ENCODE results near the gene GPC3.
"Not testable (repeated sequence)": the region's sequence is repeated elsewhere in the genome, so short reads cannot be mapped to it uniquely, and the experiment has no call there.

GPC3 gene

DNA sequence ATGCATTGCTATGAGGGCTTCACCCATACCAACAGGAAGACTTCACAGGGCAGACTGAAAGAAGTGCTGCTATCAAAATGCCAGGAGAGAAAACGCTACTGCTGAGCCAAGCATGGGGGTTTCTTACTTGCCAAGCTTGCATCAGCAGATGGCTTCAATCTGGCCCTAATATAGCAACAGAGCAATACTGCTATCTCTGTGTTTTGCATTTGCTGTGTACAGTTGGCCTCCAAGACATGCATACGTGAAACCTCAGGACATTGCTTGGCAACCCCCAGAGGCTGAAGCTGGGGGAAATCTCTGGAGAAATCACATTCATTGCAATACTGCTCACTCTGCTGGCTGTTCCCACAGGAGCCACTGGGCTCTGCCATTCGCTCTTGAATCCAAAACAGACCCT is 442.9 kb downstream of the GPC3 start:
- DNase-seq = no peak

DNA sequence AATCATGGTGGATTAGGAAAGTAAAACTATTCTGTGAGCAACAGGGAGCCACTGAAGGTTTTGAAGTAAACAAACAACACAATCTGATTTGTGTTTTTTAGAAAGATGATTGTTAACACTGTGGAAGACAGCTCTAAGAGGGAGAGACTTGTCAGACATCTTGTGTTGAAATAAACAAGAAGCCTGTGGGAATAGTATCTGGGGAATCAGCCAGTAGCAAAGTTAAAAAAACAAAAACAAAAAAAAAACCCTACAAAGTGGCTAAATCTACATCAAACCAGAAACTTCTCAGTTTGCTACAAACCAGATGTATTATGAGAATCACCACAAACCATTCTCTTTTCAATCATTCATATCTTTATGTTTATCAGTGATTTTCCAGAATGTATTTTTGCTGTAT is 444.4 kb downstream of the GPC3 start:
- no peak for DNase-seq

DNA sequence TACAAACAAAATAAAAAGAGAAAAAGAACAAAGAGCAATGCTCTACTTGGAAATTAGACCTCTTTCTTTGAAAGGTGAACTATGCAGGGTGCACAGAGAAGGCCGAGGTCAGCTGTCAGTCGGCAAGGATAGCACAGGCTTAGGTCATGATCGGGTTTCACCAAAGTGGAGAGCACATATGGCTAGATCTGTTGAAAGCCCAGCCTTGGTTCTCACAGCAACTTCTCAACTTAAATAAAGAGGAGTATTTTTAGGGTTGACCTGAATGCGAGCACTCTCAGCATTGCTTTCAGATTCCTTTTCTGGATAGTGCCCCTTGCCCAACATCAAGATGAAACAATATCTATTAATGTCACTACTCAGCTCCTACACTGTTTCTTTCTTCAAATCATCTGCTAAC is 447.2 kb downstream of the GPC3 start:
- no peak for DNase-seq

DNA sequence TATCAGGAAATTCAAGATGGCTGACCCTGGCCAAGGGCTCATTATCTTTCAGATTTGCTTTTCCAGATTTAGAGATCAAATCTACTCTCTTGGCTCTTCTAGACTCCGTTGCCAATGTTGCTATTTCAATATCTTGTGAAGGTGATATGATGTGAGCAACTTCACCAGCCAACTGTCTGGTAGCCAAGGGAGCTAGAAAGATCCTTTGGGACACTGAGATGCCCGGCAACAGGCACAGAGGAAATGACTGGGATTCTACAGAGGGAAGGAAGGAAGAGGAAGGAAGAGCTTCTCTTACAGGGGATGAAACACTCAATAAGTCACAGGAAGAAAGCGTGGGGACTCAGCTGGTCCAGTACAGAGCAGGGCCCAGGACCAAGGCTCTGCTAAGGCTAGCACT is 448.3 kb downstream of the GPC3 start:
- DNase-seq = no peak

DNA sequence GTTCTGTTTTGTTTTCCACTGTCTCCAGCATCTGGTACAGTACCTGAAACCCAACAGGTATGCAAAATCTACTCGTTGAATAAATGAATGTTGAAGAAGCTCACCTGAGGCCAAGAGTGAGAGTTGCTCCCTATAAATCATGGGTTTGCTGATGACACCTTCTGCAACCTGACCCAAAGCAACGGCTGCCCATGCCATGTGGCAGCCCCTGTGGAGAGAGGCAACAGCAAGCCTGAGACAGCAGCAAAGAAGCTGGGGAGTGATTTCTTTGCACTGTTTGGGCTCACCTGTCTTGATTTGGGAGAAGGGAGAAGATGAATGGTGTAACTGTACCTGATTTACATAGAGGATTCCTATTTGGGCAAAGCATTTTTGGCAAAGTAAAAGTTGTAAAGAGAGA is 450.3 kb downstream of the GPC3 start:
- no peak for DNase-seq

DNA sequence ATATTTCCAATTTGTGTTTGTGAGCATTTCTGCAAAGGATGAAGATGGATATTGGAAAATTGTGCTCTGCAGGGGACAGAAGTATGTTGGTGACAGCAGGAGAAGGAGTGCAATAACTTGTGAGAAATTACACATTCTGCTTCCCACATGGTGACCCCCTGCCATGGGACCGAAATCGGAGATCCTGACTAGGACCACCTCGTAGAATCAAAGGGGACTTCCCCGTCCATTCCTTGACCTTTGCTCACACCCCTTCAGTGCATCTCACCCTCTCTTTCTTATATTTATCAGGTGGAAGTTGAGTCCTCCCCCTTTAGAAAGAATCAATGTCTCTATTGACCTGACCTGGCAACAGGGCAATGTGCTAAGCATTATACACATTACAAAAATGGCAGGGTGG is 451.2 kb downstream of the GPC3 start:
- DNase-seq = no peak

DNA sequence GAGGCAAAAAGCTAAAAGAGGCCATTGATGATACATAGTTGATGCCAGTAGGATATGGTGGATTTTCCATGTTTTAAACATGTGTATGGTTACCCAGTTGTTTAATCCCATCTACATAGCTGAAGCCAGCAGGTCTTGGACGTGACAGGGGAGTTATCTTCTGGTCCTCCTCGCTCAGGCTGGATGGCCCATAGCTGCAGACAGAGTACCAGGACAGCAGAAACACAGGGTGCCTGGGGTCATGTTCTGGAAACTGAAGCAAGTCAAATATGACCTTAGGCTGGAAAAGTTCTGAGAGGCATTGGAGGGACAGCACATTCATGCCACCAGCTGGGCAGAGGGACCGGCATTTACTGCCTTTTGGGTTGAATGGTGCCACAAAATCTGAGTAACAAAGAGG is 452.1 kb downstream of the GPC3 start:
- DNase-seq = no peak

DNA sequence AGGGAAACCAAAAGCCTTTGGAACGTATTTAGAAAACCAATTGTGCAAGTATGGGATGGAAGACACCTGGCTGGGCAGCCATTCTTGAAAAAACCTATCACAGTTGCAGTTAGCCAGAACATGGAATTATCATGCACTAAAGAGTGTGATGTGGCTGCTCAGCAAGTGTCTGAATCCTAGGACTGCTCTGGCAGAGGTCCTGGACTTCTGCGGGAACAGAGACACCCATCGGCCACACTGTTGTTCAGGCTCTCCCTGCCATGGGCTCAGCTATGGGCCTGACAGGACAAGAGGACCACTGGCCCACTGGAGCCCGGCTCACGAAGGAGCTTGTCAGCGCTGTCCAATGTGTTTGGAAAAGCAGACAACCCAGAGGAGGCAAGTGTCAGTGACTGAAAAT is 454.4 kb downstream of the GPC3 start:
- no peak for DNase-seq

DNA sequence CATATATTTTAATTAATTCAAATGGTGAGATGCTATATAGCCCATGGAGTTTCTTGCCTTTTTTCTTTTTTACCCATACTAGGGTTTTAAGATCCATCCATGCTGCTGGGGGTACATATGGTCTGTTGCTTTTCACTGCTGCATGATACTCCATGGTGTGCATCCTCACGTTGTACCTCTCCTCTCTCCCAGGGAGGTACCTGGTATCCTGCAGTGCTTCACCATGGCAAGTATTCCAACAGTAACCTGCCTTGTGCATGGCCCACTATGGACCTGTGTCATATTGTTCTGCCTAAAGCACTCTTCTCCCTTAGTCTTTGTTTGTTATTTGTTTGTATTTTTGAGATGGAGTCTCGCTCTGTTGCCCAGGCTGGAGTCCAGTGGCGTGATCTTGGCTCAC is 455.8 kb downstream of the GPC3 start:
- no peak for DNase-seq

DNA sequence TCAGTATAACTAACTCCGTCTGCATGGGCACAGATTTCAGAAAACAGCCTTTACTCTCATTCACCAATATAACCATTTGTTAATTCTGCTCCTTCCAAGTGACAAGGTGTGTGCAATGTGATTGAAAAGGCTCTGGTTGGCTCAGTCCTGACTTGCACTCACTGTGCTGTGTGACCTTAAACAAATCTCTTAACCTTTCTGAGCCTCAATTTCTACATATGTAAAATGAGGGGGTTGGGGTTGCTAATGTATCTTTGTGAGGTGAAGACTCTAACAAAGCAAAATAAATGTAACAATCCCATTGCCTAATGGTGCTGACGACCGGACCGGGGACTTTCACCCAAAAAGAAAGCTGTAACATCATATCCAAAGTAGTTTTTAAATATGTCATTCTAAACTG is 457.6 kb downstream of the GPC3 start:
- DNase-seq = no peak

DNA sequence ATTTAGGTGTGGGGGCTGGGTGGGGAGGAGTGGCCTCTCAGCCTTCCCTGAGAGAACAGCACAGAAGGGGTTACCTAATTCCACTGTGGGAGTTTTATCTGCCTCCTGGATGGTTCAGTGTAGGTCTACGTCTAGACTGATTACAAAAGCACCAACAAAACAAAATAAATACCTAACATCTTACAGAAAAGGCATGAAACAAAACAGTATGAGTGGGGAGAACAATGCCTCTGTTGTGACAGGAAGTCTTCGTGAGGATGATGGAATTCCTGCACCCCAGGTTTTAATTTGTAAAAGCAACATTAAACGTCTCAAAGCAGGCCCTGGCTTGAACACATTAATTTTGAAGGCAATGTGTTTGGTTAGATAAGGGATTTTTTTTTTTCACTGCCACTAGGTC is 458.0 kb downstream of the GPC3 start:
- DNase-seq = no peak

DNA sequence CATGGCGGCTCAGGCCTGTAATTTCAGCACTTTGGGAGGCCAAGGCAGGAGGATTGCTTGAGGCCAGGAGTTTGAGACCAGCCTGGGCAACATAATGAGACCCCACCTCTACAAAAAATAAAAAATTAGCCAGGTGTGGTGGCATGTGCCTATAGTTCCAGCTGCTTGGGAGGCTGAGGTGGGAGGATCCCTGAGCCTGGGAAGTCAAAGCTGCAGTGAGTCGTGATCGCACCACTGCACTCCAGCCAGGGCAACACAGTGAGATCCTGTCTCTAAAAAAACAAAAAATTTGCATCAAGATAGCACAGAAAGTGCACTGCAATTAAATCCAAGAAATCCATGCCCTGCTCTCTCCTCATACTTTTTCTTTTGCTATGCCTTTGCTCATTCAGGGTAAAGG is 458.6 kb downstream of the GPC3 start:
- DNase-seq = not testable (repeated sequence)

DNA sequence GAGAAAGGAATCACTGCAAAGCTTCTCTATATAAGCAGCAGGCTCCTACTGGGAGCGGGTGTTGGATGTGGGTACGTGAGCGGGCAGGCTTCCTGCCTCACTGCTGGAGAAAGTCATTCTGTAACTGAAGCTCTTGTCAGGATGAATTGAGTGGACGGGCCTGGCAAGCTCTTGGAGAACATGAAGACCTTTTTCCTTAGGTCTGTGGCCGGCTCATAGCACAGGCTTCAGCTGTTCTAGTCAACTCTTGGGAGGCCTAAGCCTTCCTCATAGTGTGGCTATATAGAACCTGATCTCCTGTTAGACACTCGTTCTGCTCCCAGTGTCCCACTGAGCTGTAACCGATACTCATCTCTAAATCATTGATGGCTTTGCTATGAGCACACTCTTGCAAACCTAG is 461.9 kb downstream of the GPC3 start:
- DNase-seq = no peak

DNA sequence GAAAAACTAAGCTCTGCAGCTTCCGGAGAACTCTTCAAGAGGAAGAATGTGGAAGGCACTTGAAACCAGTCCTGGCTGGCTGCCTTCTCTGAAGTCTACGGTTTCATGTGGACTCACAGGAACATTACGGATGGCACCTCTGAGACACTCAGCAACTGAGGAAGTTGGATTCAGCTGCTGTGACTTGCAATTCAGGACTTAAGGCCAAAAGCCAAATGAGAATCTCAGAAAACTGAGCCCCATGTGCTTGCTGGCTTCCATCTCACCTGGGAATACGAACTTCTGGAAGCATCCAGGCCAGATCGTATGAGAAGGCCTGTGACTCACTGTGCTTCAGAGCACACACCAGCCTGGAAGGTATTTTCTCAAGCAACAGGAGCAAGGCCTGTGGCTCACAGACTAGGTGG is 462.3 kb downstream of the GPC3 start:
- no peak for DNase-seq

DNA sequence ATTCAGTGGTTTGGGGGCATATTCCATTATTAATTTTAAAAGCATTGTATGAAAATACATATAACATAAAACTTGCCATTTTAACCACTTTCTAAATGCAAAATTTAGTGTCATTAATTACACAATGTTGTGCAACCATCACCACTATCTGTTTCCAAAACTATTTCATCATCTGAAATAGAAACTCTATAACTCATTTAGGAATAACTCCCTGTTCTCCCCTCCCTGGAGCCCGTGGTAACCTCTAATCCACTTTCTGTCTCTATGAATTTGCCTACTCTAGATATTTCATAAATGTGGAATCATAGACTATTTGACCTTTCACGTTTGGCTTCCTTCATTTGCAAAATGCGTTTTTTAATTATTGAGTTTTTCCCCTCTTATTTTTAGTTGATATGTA is 468.7 kb downstream of the GPC3 start:
- DNase-seq = no peak

DNA sequence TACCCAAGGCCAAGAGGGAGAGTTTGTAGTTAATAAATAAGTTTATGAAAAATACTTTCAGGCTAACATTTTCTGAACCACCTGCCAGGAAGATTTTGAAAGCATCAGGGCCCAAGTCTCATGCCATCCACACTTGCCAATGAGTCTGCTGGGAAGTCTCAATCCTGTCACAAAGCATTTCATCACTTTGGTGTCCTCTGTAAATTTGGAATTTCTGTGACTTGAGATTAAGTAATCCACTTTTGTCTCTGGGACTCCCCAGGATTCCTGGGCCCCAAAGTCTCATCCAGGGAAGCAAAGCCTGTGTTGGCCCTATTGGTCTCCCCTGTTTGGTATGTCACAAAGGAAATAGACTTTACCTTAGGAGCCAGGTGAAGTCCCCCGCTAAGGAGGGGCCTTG is 470.9 kb downstream of the GPC3 start:
- DNase-seq = no peak

DNA sequence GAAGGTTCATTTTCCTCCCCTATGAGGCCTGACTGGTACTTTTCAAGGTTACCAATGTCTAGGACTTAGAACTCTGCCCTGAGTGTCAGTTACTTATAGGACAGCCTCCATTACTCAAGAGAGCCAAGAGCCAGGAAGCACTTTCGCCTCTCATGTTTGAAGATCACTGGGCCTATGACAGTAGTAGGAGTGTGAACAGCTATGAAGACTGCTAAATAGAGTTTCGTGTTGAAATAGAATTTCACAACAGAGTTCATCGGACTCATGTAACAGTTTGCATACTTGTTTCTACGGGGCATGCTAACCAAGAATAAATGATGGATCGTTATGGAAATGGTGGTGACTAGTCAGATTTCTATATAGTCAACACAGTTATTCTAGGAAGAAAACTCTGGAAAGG is 472.3 kb downstream of the GPC3 start:
- no peak for DNase-seq

DNA sequence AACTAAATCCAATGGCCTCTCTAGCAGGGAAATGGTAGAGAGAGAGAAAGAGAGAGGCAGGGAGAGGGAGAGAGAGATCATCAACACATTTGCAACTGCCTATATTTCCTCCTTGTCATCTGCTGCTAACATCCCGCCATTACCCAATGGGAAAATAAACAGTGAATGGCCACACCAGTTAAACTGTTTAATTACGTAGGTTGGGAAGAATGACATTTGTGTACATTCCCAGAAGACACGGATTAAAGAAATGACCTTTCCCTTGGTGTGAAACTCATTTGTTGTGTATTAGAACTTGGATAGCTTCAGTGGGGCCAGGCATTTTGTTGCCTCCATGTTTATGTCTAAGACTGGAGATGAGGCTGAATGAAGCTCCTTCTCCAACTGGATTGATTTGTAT is 474.4 kb downstream of the GPC3 start:
- no peak for DNase-seq

DNA sequence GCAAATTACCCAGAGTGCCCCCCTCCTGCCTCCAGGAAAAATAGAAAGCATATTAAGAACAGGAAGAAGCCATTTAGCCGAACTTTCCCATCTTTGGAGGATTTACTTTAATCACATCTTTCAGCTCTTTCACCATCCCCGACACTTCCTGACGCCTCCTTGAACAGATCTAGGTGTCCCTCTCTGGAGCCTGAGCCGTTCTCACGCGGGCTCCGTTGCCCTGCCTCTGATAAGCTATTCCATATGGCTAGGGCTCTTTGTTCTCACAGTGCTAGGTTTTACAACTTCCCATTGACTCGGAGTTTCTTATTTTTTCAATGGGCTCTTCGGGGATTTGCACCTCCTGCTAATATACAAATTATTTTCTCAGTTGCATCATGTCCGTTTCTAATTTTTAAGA is 488.0 kb downstream of the GPC3 start:
- DNase-seq = no peak

DNA sequence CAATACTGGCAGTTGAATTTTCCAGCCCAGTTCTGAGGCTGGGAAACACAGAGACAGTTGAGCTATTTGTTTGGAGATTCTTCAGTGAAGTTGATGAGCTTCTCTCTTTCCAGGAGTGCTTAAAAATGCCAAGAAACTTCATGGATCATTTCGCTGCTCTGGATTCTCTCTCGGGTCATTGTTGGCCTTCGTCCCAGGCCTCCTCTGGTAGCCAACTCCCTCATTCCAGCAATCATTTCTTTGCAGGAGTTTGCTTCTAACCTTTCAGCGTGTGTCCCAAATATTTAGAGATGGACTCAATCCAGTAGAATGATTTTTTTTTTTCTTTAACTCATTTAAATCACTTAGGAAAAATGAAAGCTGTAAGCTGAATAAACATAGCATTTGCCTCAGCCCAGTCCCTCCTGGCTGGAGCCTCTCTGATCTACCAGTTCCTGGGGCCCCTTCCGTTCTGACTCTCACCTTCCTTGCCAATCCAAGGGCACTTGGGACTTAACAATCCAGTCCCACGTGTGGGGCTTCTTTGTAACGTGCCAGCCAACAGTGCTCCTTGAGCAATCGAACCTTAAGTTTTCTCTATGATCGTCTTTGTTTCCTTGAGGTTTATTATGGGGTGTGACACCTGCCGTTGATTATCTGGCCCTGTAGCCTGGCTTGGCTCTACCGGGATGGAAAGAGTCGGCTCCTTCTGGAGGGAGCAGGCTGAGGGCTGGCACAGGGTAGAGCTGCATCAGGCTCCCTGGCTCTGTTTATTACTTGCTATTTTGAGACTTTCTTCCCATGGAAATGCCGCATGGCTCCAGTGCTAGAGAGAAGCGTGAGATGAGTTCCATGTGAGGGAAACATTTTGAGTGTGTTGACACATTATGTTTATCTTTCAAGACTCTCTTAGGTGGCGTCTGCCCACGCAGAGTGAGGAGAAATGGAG is 489.7 kb downstream of the GPC3 start:
- DNase-seq = no peak

DNA sequence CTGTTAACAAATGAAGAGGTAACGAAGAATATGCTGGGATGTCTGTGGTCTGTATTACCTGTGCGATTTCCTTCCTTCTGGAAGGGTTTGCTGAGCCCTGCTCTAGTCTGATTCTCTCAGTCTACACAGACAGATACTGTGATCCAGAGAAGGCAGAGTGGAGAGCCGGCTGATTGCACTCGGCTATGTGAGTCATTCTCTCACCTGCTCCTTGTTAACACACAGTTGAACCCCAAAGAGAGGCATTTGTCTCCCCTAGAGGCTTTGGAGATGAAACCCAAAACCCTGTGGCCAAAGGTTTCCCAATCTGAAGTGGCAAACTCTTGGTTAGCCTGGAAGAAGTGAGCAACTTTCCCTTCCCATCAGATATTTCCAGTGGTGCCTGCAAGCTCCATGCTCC is 492.0 kb downstream of the GPC3 start:
- no peak for DNase-seq

DNA sequence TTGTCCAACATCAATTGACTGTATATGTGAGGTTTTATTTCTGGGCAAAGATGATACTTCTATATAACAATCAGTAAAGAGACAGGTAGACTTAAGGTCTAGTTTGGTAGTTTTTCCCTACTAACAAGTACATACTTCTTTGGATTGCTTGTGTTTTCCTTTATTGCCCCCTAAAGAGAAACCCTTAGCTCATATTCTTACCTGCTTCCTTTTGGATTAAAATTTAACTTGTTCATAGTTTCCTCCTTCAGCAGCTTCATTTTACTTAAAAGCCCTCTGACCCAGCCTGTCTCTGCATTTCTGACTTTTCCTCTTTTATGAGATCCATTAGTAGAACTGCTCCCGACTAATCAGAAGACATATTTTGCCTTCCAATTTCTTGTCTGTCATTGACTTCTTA is 494.4 kb downstream of the GPC3 start:
- no peak for DNase-seq

All from stimulated activated CD4-positive, alpha-beta T cell treated with anti-CD3 and anti-CD28 coated beads, Interleukin-4, amount 100 ng/mL, for 24 hours (primary cell).